ENCODE measurements around the gene DNAJC5.

DNAJC5 gene

DNA sequence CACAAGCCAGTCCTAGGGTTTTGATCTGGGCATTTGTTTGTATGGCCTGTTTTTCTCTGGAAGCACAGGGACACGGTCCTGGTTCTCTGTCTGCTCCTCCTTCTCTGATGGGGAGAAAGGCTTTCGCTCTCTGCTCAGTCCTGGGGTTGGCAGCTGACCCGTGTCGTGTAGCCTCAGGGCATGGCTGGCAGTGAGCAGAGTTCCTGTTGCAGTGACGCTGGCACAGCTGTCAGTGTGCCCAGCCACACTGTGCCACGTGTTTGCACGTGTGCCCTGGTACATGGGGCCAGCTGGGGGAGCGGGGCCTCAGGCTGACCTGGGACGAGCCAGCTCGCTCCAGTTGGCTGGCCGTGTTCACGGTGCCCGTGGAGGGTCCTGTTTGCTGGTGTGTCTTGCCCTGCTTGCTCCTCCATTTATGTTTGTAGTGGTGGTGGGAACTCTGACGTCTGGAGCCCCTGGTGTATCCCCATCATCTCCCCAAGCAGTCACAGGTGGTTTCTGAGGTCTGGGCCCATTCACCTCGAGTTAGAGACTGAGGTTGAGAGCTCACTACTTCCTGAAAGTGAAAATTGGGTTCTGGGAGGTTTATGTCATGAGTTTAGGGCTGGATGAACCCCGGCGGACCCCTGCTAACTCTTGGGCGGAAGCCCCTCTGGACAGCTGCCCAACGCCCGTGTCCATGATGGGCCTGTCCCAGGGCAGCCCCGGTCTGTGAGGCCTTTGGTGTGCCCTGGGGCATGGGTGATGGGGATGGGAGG lies 10.2 kb upstream of the DNAJC5 start:
- no peak for DNase-seq (ENCODE audit: low spot score)

DNA sequence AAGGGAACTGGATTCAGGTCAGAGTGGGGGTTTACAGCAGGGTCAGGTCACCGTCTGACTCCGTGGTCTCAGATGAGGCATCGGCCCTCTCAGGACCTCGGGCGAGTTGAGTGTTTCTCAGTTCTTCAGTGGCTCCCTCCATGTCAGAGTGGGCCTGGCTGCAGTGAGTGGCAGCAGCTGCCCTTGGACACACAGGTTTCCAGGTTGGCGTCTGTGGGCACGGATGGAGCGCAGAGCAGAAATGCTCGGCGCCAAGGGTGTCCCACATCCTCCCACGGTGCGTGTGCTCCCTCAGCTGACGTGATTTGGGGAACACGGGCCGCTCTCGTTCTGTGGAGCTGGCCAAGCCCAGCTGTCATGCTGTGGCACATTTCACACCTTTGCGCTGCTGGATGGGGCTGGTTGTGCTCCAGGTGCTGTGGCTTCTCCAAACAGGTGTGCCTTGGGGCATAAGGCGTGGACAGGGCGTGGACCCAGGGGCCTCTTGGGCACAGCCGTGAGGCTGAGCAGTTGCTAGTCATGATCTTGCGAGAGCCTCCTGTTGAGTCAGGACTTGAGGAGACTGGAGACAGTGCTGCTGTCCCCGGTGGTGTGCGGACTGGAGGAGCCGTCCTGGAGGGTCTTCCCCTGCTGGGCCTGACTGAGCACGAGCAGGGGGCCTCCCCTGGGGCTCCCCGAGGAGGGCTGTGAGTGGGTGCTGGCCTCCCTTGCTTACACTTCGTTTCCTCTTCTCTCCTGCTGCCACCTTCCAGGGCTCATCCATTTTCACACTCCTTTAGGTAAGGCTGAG lies 9.5 kb upstream of the DNAJC5 start:
- no peak for DNase-seq (ENCODE audit: low spot score)

DNA sequence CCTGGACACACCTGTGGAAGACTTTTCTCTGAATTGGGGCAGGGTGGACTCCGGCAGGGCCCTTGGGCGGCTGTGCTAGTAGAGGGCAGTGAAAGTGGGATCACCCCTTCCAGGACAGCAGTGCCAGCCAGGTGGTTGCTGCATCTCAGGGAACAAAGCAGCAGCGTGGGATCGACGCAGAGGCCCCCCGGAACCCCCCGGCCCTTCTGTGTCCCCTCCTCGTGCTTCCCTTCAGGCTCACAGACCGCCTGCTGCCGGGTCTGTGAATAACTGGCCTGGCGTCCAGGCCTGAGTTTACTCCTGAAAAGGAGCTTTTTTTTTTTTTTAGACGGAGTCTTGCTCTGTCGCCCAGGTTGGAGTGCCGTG lies 8.9 kb upstream of the DNAJC5 start:
- DNase-seq (ENCODE audit: low spot score), result no peak

GRCh38 chr20:63886921-63887320 lies 8.0 kb upstream of the DNAJC5 start:
- DNase-seq (ENCODE audit: low spot score), result no peak

GRCh38 chr20:63889241-63890200 lies 5.4 kb upstream of the DNAJC5 start:
- DNase-seq (ENCODE audit: low spot score), result no peak

DNA sequence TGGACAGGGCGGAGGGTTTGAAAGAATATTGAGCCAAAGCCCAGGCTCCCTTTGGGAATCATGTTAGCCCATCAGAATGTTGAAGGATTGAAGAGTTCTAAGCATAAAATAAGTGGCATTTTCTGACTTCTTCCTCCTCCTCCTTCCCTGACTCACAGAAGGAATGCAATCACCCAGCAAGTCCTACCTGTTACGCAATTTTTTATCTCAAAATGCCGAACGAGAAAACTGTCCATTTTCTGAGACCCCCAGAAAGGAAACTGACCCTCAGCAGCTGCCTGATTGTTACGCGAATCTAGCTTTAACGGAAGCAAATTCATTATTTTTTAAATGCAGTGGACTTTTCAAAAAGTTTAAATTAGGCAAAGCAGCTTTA lies 4.7 kb upstream of the DNAJC5 start:
- DNase-seq (ENCODE audit: low spot score), result no peak

- no peak for DNase-seq (ENCODE audit: low spot score)
Observed at GRCh38 chr20:63890616-63891015, 4.3 kb upstream of the DNAJC5 start.

- DNase-seq (ENCODE audit: low spot score), result no peak
Observed at GRCh38 chr20:63891061-63892002, 3.6 kb upstream of the DNAJC5 start.

DNA sequence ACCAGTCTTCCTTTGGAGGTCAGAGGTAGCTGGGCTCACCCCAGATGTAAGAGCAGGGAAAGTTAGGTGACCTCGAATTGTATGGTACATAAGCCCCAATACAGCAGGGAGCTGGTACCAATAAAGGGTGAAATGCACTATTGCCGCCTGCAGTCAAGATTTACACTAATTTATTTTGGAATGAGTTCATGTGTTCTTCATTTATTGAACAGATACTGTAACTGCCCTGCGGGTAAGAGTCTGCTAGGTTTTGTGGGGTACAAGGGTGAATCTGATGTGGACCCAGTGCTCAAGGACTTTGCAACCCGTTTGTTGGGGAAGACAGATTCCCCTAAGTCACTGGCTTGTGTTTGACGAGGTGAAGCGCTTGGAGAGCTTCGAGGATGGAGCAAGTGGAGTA lies 2.5 kb upstream of the DNAJC5 start:
- DNase-seq (ENCODE audit: low spot score), result no peak

- no peak for DNase-seq (ENCODE audit: low spot score)
Observed at GRCh38 chr20:63893999-63894357, 948 bp upstream of the DNAJC5 start.

- DNase-seq (ENCODE audit: low spot score), result no peak
Observed at GRCh38 chr20:63895202-63895951, 451 bp downstream of the DNAJC5 start.

- no peak for DNase-seq (ENCODE audit: low spot score)
Observed at GRCh38 chr20:63895952-63896263, 982 bp downstream of the DNAJC5 start.

DNA sequence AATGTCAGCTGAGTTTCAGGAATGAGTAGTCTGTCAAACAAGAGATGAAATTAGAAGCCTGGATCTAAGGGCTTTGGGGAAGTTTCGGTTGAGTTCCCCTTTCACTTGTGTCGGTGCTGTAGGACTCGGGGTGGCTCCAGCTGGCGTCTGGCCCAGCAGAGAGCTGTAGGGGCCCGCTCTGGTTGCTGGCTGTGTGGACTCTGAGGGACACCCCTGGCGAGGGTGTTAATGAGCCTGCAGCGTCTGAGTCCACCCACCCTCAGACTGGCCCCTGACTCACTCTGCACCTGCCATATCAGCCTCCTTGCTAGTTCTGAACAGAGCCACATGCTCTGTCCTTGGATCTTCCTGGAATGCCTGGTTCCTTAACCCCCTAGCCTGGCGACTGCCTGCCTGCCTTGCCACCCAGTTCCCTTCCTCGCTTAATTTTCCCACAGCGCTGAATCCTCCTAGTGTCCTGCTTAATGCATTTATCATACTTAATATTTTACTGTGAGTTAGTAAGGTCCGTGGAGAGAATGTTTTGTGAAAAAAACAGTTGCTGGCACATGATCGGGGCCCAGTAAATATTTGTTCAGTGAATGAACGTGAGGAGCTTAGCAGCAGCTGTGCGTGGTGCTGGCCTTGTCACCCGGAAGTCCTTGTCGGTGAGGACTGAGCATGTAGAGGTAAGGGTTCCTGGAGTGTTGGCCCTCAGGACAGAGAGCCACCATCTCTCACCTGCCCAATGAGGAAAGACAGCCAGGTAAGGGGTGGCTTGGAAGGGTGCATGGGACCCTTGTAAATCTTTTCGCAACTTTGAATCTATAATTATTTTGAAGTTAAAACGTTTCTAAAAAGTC lies 1.6 kb downstream of the DNAJC5 start:
- DNase-seq (ENCODE audit: low spot score), result peak; percentile 40

GRCh38 chr20:63897978-63898561 lies 3.1 kb downstream of the DNAJC5 start:
- DNase-seq (ENCODE audit: low spot score), result no peak

DNA sequence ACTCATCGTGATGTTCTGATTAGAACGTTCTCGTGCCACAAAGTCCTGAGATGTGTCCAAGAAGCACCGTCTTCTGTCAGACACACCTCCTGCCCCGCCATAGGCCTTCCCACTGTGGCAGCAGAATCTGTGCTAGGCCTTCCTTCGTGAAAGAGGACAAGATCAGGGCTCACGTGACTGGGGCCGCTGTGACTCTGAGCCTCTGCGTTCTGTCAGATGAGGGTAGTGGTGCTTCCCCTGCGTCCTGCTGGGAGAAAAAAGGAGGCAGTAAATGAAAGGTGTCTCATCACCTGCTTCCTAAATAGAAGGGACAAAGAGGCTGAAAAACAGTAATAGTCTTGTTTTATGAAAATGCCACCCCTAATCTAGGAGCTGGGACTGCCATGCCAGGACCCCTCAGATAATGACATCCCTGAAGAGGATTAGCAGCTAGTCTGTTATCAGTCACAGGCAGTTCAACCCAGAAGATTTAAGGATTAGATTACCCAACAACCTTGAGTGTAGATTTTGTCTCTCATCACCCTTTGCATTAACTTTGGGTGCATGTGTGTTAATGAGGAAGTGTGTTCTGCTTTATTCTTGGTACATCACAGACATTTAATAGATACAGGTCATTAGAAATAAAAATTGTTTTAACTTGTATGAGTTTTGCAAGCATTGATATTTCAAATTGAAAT lies 4.1 kb downstream of the DNAJC5 start:
- no peak for DNase-seq (ENCODE audit: low spot score)

DNA sequence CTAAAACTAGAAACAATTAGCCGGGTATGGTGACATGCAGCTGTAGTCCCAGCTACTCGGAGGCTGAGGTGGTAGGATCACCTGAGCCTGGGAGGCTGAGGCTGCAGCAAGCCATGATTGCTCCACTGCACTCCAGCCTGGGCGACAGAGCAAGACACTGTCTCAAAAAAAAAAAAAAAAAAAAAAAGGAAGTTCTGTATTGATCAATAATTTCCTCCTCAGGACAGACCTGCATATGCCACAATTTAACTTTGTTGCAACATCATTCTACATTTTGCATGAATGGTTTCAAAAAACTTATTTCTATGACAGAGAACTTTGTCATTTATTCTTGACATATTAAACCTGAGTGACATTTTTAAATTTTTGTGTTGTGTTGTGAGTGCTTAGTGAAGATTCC lies 5.5 kb downstream of the DNAJC5 start:
- no peak for DNase-seq (ENCODE audit: low spot score)

GRCh38 chr20:63903796-63904561 lies 9.1 kb downstream of the DNAJC5 start:
- DNase-seq (ENCODE audit: low spot score), result no peak

DNA sequence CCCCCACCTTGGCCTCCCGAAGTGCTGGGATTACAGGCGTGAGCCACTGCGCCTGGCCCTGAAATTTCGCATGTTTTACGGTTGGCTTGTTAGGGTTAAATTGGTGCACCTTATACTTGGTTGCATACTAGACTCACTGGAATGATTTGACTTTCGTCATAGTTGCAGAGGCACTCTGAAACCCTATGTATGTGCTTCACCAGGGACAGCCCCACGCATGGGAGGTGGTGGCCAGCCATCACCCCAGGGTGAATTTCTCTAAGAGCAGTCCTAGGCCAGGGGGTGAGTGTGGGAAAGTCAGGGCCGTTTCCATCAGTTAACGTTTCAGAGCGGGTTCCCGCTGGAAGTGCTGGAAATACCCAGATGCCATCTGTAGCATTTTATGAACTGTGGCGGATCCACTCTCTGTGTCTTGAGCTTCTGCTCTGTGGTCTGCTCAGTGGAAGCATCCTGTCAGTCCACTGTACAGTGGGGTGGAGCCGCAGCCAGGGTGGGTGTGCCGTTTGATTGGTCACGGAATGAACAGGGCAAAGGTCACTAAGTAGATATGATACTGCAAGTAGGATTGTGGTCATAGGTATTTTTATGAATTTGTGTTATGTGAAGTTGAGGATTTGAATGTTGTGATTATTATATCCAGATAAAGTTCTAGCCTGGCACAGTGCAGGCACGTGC lies 13.2 kb downstream of the DNAJC5 start:
- DNase-seq (ENCODE audit: low spot score), result no peak
